ENCODE results near the gene ZKSCAN5.
"Not testable (repeated sequence)": the region's sequence is repeated elsewhere in the genome, so short reads cannot be mapped to it uniquely, and the experiment has no call there.

The ZKSCAN5 gene

DNA sequence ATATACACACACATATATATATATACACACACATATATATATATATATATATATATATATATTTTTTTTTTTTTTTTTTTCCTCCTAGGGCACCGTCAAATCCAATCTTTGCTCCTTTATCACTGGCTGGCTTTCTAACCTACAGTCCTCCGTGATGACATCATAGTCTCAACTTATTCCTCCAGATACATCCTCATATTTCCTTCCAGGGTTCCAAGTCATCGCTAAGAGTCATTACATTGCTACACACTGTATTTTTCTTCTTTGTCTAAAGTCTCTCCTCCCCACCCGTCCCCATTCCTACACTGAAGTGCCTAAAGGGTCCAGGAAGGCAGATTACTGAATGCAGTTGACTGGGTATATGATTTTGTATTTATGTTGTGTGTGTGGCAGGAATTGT lies 48.6 kb downstream of the ZKSCAN5 start:
- Mint-ChIP-seq H3K36me3 (peaks cover 58% of the 10 kb centered on the region), H3K27me3 (no peaks in the 10 kb centered on the region), H3K27ac (no peak overlapping the region), H3K4me3 (no peak overlapping the region), H3K9me3 (peaks cover 7% of the 10 kb centered on the region), H3K4me1 (peaks cover 50% of the 10 kb centered on the region)
- DNase-seq: no peak
- CTCF ChIA-PET: no interaction called here

DNA sequence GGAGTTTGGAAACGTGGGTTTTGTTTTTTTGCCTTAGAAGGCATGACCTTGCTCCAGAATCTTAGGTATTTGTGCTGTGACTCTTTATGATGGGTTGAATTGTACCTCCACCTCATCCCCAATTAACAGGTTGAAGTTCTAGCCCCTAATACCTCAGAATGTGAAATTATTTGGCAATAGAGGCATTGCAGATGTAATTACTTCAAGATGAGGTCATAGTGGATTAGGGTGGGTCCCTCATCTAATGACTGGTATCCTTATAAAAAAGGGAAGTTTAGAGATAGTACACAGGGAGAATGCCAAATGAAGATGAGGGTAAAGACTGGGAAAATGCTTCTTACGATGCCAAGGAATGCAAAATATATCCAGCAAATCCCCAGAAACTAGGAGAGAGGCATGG lies 50.5 kb downstream of the ZKSCAN5 start:
- DNase-seq: no peak
- no peak overlapping the region for H3K27ac Mint-ChIP-seq
- no peak overlapping the region for H3K4me3 Mint-ChIP-seq
- H3K9me3 Mint-ChIP-seq: no peaks in the 10 kb centered on the region
- peaks cover 51% of the 10 kb centered on the region for H3K4me1 Mint-ChIP-seq
- H3K36me3 Mint-ChIP-seq: peaks cover 45% of the 10 kb centered on the region
- no peaks in the 10 kb centered on the region for H3K27me3 Mint-ChIP-seq
- CTCF ChIA-PET: no interaction called here

DNA sequence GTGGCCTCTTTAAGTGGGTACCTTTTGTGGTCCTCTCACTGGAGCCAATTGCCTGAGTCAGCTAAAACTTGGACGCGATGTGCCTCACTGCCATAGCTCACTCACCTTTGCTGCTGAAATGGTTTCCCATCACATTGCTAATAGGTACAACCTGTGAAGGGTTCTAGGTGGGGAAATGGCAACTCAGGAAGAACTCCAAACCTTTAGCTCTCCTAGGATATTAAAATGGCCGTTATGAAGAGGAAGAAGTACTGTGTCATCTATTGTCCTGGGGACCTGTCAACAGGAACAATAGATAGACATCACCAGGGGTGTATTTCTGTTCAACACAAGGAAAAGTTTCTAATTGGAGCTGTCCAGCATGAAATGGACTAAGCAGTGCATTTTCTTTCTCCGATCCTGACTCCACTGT lies 52.7 kb downstream of the ZKSCAN5 start:
- Mint-ChIP-seq H3K36me3 (peaks cover 54% of the 10 kb centered on the region), H3K4me3 (peak overlapping the region; percentile 95), H3K27me3 (no peaks in the 10 kb centered on the region), H3K4me1 (peaks cover 59% of the 10 kb centered on the region), H3K27ac (peak overlapping the region; percentile 97), H3K9me3 (no peaks in the 10 kb centered on the region)
- CTCF ChIA-PET: interaction anchor here (0.6 kb wide), 1 partner anchor 23 kb away, joined by 3 read pairs; no protein-coding TSS in a partner anchor
- DNase-seq: no peak

DNA sequence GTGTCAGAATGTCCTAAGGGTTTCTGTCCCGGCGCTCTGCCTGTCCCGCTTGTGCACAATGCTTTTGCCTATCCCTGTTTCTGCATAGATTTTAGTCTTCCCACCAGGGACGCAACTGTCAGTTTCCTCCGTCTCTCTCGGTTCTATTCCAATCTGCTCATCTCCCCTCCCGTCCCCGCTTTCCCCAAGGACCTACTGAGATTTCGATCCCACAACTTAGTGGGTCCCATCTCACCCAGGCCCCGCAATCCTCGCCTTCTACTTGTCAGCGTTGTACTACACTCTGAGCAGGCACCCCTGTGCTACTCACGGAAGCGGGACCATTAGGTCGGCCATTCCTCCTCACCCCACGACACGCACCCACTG lies 53.5 kb downstream of the ZKSCAN5 start:
- no peaks in the 10 kb centered on the region for H3K27me3 Mint-ChIP-seq
- peak overlapping the region; percentile 97 for H3K27ac Mint-ChIP-seq
- peak overlapping the region; percentile 95 for H3K4me3 Mint-ChIP-seq
- CTCF ChIA-PET: interaction anchor here (0.6 kb wide), 1 partner anchor 23 kb away, joined by 3 read pairs; no protein-coding TSS in a partner anchor
- peaks cover 62% of the 10 kb centered on the region for H3K36me3 Mint-ChIP-seq
- no peaks in the 10 kb centered on the region for H3K9me3 Mint-ChIP-seq
- no peak for DNase-seq
- H3K4me1 Mint-ChIP-seq: peaks cover 60% of the 10 kb centered on the region

GRCh38 chr7:99558306-99559174 lies 54.1 kb downstream of the ZKSCAN5 start, which contains the start of gene ZNF655:
ZNF655 (plus strand) TSS chr7:99558642; CDS start chr7:99560560, 1,918 bp downstream.
- Mint-ChIP-seq H3K4me3 (peak within 1 kb of the TSS; percentile 95), H3K36me3 (peaks cover 61% of the 10 kb centered on the region), H3K4me1 (peaks cover 58% of the 10 kb centered on the region), H3K27me3 (no peaks in the 10 kb centered on the region), H3K9me3 (no peaks in the 10 kb centered on the region), H3K27ac (peak within 1 kb of the TSS; percentile 97)
- DNase-seq: peak; percentile 95
- CTCF ChIA-PET: interaction anchor here (1.1 kb wide), 1 partner anchor 143 kb away, joined by 3 read pairs; no protein-coding TSS in a partner anchor

- Mint-ChIP-seq H3K4me1 (peaks cover 65% of the 10 kb centered on the region), H3K4me3 (peak overlapping the region; percentile 95), H3K36me3 (peaks cover 63% of the 10 kb centered on the region), H3K9me3 (no peaks in the 10 kb centered on the region), H3K27ac (peak overlapping the region; percentile 97), H3K27me3 (no peaks in the 10 kb centered on the region)
- DNase-seq: peak; percentile 27
- CTCF ChIA-PET: interaction anchor here (0.7 to 1.1 kb wide), 2 partner anchors 9 to 144 kb away, joined by 3 read pairs; no protein-coding TSS in a partner anchor
Measured at GRCh38 chr7:99559175-99559915, 54.9 kb downstream of the ZKSCAN5 start.

DNA sequence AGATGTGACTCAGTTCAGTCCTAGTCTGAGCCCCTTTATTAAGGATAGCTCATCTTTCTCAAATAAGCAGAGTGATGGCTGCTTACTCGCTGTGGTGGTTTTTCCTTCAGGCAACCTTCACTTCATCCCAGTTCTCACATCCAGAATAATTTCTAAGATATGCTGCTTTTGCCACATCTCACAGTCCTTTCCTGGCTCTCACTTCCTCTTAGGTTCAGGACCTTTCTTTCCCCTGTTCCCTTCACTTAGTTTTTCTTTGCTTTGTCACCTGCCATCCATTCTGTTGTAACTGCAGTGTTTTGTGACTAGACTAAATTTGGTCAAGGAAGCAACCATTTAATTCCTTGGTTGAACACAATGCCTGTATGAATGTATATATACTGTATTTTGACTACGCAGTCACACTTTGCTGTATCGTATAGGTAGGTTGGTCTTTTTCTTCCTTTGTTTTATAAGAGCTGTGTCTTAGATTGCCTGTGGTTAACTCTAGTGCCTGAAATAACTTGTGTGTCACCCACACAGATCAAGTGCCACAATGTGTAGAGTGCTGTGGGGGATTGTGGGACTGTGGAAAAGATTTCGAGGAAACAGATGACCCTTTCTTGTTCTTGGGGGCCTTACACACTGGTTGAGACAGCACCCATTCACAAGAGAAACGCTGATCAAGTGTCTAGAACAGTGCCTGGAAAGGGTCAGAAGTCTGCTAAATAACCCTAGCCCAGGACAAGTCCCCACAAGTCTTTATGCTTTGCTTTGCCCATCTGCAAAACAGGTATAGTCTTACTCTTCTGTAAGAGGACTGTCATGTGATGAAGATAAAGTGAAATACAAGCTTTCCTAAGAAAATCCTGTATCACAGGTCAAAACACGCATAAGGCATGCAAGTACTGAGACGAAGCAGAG lies 56.6 kb downstream of the ZKSCAN5 start:
- DNase-seq: no peak

DNA sequence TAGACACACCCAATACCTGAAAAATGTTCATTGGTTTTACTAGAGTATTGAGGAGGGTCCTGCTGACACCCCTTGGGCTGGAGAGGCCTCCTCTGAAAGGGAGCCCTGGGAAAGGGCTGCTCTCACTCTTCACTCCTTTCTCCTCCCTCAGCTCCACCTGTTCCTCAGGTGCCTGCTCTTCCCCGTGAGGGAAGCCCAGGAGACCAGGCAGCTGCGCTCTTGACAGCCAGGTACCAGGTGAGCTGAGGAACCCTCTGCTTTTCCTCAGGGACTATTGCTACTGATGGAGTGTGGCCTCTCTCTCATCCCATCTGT lies 57.2 kb downstream of the ZKSCAN5 start:
- no peak for DNase-seq
- CTCF ChIA-PET: no interaction called here
- Mint-ChIP-seq H3K9me3 (no peaks in the 10 kb centered on the region), H3K4me3 (no peak overlapping the region), H3K4me1 (peaks cover 54% of the 10 kb centered on the region), H3K27ac (peak overlapping the region; percentile 15), H3K27me3 (no peaks in the 10 kb centered on the region), H3K36me3 (peaks cover 65% of the 10 kb centered on the region)

More for the DNA sequence above, 56.6 kb downstream of the ZKSCAN5 start:
- no peaks in the 10 kb centered on the region for H3K27me3 Mint-ChIP-seq
- CTCF ChIA-PET: no interaction called here
- no peak overlapping the region for H3K27ac Mint-ChIP-seq
- no peaks in the 10 kb centered on the region for H3K9me3 Mint-ChIP-seq
- peaks cover 58% of the 10 kb centered on the region for H3K4me1 Mint-ChIP-seq
- H3K4me3 Mint-ChIP-seq: peak overlapping the region; percentile 95
- peaks cover 66% of the 10 kb centered on the region for H3K36me3 Mint-ChIP-seq

DNA sequence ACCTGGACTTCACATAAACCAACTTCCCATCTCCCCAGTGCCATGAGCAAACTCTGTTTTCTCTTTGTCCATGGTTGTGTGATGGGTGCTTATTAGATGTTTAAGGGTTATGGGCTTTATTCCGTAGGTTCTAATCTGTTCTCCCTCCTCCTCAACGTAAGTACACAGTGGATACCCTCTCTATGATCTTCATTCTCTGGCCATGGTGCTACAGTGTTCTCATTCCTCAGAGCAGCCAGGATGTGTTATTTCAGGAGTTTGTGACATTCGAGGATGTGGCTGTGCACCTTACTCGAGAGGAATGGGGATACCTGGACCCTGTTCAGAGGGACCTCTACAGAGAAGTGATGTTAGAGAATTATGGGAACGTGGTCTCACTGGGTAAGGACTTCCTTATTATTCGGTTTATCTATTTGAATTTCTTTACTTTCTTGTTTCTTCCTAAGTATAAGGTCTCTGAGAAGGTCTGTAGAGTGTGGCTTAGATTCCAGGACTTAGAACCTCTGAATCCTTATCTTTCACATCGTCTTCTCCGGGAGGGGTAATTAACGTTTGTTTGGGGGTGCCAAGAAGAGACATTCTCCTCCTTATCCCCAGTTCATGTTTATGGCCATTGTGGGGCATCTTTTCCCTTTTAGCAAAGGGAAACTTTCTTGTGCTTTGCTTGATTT lies 57.8 kb downstream of the ZKSCAN5 start:
- H3K27me3 Mint-ChIP-seq: no peaks in the 10 kb centered on the region
- peak overlapping the region; percentile 15 for H3K27ac Mint-ChIP-seq
- peaks cover 61% of the 10 kb centered on the region for H3K36me3 Mint-ChIP-seq
- no peak for DNase-seq
- CTCF ChIA-PET: no interaction called here
- H3K9me3 Mint-ChIP-seq: no peaks in the 10 kb centered on the region
- H3K4me1 Mint-ChIP-seq: peaks cover 48% of the 10 kb centered on the region
- no peak overlapping the region for H3K4me3 Mint-ChIP-seq

DNA sequence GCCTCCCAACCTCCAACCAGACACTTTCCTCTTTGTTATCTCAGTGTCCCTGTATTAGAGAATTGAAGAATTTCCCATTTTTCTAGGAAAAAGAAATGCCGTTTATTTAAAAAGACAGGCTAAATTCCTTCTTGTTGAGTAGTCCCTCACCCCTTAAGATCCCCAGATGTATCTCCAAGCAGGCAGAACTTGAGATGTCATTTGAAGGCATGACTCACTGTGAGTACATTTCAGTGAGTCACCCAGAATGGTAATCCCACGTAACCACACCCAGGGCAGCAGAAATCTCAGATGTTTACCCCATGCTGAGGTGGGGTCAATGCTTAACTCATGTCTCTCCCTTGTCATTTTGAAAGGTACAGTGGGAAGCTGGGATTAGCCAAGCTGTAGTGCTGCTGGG lies 58.4 kb downstream of the ZKSCAN5 start:
- no peak overlapping the region for H3K4me3 Mint-ChIP-seq
- H3K4me1 Mint-ChIP-seq: peaks cover 42% of the 10 kb centered on the region
- DNase-seq: peak; percentile 34
- CTCF ChIA-PET: no interaction called here
- no peaks in the 10 kb centered on the region for H3K9me3 Mint-ChIP-seq
- no peaks in the 10 kb centered on the region for H3K27me3 Mint-ChIP-seq
- peaks cover 57% of the 10 kb centered on the region for H3K36me3 Mint-ChIP-seq
- H3K27ac Mint-ChIP-seq: peak overlapping the region; percentile 15

GRCh38 chr7:99563650-99564049 lies 59.2 kb downstream of the ZKSCAN5 start:
- Mint-ChIP-seq H3K36me3 (peaks cover 55% of the 10 kb centered on the region), H3K27me3 (no peaks in the 10 kb centered on the region), H3K4me3 (no peak overlapping the region), H3K9me3 (no peaks in the 10 kb centered on the region), H3K27ac (no peak overlapping the region), H3K4me1 (peaks cover 40% of the 10 kb centered on the region)
- DNase-seq: no peak
- CTCF ChIA-PET: no interaction called here

DNA sequence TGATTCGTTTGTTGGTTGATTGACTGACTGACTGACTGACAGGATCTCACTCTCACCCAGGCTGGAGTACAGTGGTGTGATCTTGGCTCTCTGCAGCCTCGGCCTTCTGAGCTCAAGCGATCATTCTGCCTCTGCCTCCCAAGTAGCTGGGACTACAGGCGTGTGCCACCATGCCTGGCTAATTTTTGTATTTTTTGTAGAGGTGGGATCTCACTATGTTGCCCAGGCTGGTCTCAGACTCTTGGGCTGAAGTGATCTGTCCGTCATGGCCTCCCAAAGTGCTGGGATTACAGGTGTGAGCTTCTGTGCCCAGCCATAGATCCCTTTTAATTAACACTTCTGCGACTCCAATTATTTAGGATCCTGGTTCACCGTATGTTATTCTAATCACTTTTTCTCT lies 64.3 kb downstream of the ZKSCAN5 start:
- H3K27me3 Mint-ChIP-seq, H3K9me3 Mint-ChIP-seq, H3K4me1 Mint-ChIP-seq, H3K27ac Mint-ChIP-seq, DNase-seq, CTCF ChIA-PET, H3K4me3 Mint-ChIP-seq: not testable (repeated sequence)
- H3K36me3 Mint-ChIP-seq: peaks cover 62% of the 10 kb centered on the region

- DNase-seq: no peak
- CTCF ChIA-PET: no interaction called here
- Mint-ChIP-seq H3K4me1 (no peaks in the 10 kb centered on the region), H3K4me3 (no peak overlapping the region), H3K9me3 (no peaks in the 10 kb centered on the region), H3K27me3 (no peaks in the 10 kb centered on the region), H3K27ac (no peak overlapping the region), H3K36me3 (peaks cover 44% of the 10 kb centered on the region)
Measured at GRCh38 chr7:99571768-99572167, 67.3 kb downstream of the ZKSCAN5 start.
